ENCODE data around the gene PPP1CA. TPM values are rescaled to one million over a fixed set of nuclear protein-coding genes. Genes with fewer than 3 reads are reported as not detected.

PPP1CA gene
- total RNA-seq, 1 donor from 2014 or later = 145 TPM

DNA sequence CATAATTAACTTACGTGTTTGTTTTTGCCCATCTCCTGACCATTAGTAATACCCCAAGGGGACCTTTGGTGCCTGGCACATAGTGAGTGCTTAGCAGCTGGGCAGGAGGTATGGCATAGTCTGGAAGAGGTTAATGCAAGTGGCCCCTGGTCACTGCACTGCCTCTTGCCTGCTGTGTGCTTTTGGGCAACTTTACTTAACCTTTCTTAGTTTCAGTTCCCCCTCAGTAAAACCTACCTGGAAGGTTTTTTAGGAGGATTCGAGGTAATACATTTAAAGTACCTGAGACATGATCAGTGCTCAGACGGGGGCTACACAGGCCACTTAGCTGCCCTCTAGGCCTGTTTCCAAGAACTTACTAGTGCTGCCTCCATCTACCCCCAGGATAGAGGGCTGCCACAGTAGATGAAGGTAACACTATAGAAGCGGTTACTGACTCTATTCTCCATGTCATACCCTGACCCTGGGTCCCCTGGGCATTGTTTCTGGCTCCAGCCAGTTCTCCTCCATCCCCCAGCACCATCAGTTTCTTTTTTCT, 51.7 kb downstream of the PPP1CA start:
- H3K9me3 Mint-ChIP-seq (ENCODE audit: low read depth) = no peaks in the 10 kb centered on the region
- no peaks in the 10 kb centered on the region for H3K36me3 Mint-ChIP-seq (ENCODE audit: insufficient read depth)
- no peaks in the 10 kb centered on the region for H3K27me3 Mint-ChIP-seq
- H3K4me1 Mint-ChIP-seq (ENCODE audit: low read depth) = peaks cover 35% of the 10 kb centered on the region
- TF ChIP-seq, protein P1, sequence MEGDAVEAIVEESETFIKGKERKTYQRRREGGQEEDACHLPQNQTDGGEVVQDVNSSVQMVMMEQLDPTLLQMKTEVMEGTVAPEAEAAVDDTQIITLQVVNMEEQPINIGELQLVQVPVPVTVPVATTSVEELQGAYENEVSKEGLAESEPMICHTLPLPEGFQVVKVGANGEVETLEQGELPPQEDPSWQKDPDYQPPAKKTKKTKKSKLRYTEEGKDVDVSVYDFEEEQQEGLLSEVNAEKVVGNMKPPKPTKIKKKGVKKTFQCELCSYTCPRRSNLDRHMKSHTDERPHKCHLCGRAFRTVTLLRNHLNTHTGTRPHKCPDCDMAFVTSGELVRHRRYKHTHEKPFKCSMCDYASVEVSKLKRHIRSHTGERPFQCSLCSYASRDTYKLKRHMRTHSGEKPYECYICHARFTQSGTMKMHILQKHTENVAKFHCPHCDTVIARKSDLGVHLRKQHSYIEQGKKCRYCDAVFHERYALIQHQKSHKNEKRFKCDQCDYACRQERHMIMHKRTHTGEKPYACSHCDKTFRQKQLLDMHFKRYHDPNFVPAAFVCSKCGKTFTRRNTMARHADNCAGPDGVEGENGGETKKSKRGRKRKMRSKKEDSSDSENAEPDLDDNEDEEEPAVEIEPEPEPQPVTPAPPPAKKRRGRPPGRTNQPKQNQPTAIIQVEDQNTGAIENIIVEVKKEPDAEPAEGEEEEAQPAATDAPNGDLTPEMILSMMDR (IDR thresholded peaks at IDR 0.05; ENCODE audit: unreplicated experiment) = no peak
- DNase-seq (ENCODE audit: low spot score, unreplicated experiment) = no peak
- no peak overlapping the region for H3K4me3 Mint-ChIP-seq (ENCODE audit: low read depth)
- H3K27ac Mint-ChIP-seq = no peak overlapping the region

DNA sequence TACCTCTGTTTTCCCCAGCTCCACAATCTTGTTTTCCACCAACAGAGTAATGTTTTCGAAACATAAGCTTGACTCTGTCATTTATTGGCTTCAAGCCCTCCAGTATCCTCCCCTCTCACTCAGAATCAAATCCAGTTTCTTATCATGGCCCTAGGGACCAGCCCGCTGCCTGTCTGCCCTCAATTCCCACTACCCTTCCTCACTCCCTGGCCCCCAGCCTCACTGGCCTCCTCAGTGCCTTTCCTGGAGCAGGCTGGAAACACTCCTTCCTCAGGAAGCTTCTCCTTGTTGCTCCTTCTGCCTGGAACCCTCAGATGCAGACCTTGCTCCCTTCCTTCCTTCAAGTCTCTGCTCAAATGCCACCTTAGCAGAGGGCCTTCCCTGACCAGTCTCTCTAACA, 52.2 kb downstream of the PPP1CA start:
- TF ChIP-seq, protein P1 (IDR thresholded peaks at IDR 0.05; ENCODE audit: unreplicated experiment) = no peak
- H3K9me3 Mint-ChIP-seq (ENCODE audit: low read depth) = no peaks in the 10 kb centered on the region
- no peak overlapping the region for H3K4me3 Mint-ChIP-seq (ENCODE audit: low read depth)
- no peaks in the 10 kb centered on the region for H3K27me3 Mint-ChIP-seq
- H3K27ac Mint-ChIP-seq = no peak overlapping the region
- H3K4me1 Mint-ChIP-seq (ENCODE audit: low read depth) = peaks cover 29% of the 10 kb centered on the region
- no peak for DNase-seq (ENCODE audit: low spot score, unreplicated experiment)
- no peaks in the 10 kb centered on the region for H3K36me3 Mint-ChIP-seq (ENCODE audit: insufficient read depth)

GRCh38 chr11:67349036-67349435, 52.6 kb downstream of the PPP1CA start:
- no peaks in the 10 kb centered on the region for H3K27me3 Mint-ChIP-seq
- DNase-seq (ENCODE audit: low spot score, unreplicated experiment) = no peak
- H3K36me3 Mint-ChIP-seq (ENCODE audit: insufficient read depth) = no peaks in the 10 kb centered on the region
- H3K4me3 Mint-ChIP-seq (ENCODE audit: low read depth) = no peak overlapping the region
- H3K27ac Mint-ChIP-seq = no peak overlapping the region
- H3K4me1 Mint-ChIP-seq (ENCODE audit: low read depth) = peaks cover 25% of the 10 kb centered on the region
- no peaks in the 10 kb centered on the region for H3K9me3 Mint-ChIP-seq (ENCODE audit: low read depth)
- TF ChIP-seq, protein P1 (IDR thresholded peaks at IDR 0.05; ENCODE audit: unreplicated experiment) = no peak

Other genes starting within 250 kb of the PPP1CA start
- 52.9 and 53.0 TPM in 2 replicates for gene GRK2, start 135.4 kb downstream of the PPP1CA start, total RNA-seq
- gene ANKRD13D, start 112.6 kb downstream of the PPP1CA start, total RNA-seq = 74.9 and 76.0 TPM in 2 replicates
- gene SSH3, start 98.3 kb downstream of the PPP1CA start, total RNA-seq = 48.9 and 56.9 TPM in 2 replicates
- gene POLD4, start 48.3 kb downstream of the PPP1CA start, total RNA-seq = 19.8 and 21.1 TPM in 2 replicates
- gene CLCF1, start 28.3 kb downstream of the PPP1CA start, total RNA-seq = 5.4 and 6.9 TPM in 2 replicates
- 39.0 and 49.1 TPM in 2 replicates for gene RAD9A, start 9.9 kb downstream of the PPP1CA start, total RNA-seq
- 0.24 TPM in 1 of 2 replicates, not detected in the other for gene TBC1D10C, start 2.2 kb upstream of the PPP1CA start, total RNA-seq
- gene CARNS1, start 13.8 kb upstream of the PPP1CA start, total RNA-seq = 0.29 and 0.53 TPM in 2 replicates
- gene RPS6KB2, start 26.6 kb upstream of the PPP1CA start, total RNA-seq = 51.7 and 53.8 TPM in 2 replicates
- gene PTPRCAP, start 35.8 kb upstream of the PPP1CA start, total RNA-seq = 0.73 and 2.3 TPM in 2 replicates
- gene CORO1B, start 41.6 kb upstream of the PPP1CA start, total RNA-seq = 86.7 and 90.5 TPM in 2 replicates
- gene GPR152, start 50.9 kb upstream of the PPP1CA start, total RNA-seq = not detected in 2 replicates
- gene CABP4, start 53.5 kb upstream of the PPP1CA start, total RNA-seq = 0.18 TPM in 1 of 2 replicates, not detected in the other
- 63.3 and 68.6 TPM in 2 replicates for gene TMEM134, start 67.4 kb upstream of the PPP1CA start, total RNA-seq
- 39.2 and 39.5 TPM in 2 replicates for gene AIP, start 81.2 kb upstream of the PPP1CA start, total RNA-seq
- gene PITPNM1, start 103.5 kb upstream of the PPP1CA start, total RNA-seq = 67.9 and 76.3 TPM in 2 replicates
- gene CDK2AP2, start 106.3 kb upstream of the PPP1CA start, total RNA-seq = 35.0 and 35.7 TPM in 2 replicates
- gene CABP2, start 121.6 kb upstream of the PPP1CA start, total RNA-seq = not detected in 2 replicates
- gene GSTP1, start 182.0 kb upstream of the PPP1CA start, total RNA-seq = 978 and 982 TPM in 2 replicates
- gene NDUFV1, start 205.1 kb upstream of the PPP1CA start, total RNA-seq = 137 and 150 TPM in 2 replicates
- gene NUDT8, start 228.1 kb upstream of the PPP1CA start, total RNA-seq = 5.1 and 6.3 TPM in 2 replicates
- not detected in 2 replicates for gene TBX10, start 237.9 kb upstream of the PPP1CA start, total RNA-seq
- gene ACY3, start 248.9 kb upstream of the PPP1CA start, total RNA-seq = 3.0 and 3.4 TPM in 2 replicates

All from progenitor cell of endocrine pancreas (in vitro differentiated cells).